GM18861 (cell line): ENCODE data around the gene ESYT3.
"Not testable (repeated sequence)": the region's sequence is repeated elsewhere in the genome, so short reads cannot be mapped to it uniquely, and the experiment has no call there.

Experiments
- ATAC-seq: cut with Tn5 transposase; IDR thresholded peaks from one replicate; pipeline ENCODE4 v1.9.1; 2021; ENCODE audit not compliant: unreplicated experiment

ESYT3 gene

GRCh38 chr3:138441256-138441655 lies 6.8 kb downstream of the ESYT3 start:
- ATAC-seq, result no peak

- ATAC-seq, result no peak
Observed at GRCh38 chr3:138441742-138442141, 7.3 kb downstream of the ESYT3 start.

GRCh38 chr3:138442433-138442832 lies 8.0 kb downstream of the ESYT3 start:
- no peak for ATAC-seq

GRCh38 chr3:138443091-138443490 lies 8.7 kb downstream of the ESYT3 start:
- ATAC-seq, result no peak

- ATAC-seq, result no peak
Observed at GRCh38 chr3:138443521-138444503, 9.4 kb downstream of the ESYT3 start.

GRCh38 chr3:138445236-138445635 lies 10.8 kb downstream of the ESYT3 start:
- ATAC-seq, result no peak

- no peak for ATAC-seq
Observed at GRCh38 chr3:138445654-138446053, 11.2 kb downstream of the ESYT3 start.

- no peak for ATAC-seq
Observed at GRCh38 chr3:138448631-138449030, 14.2 kb downstream of the ESYT3 start.

- ATAC-seq, result no peak
Observed at GRCh38 chr3:138449490-138449889, 15.1 kb downstream of the ESYT3 start.

GRCh38 chr3:138450181-138450580 lies 15.8 kb downstream of the ESYT3 start:
- no peak for ATAC-seq

- ATAC-seq, result no peak
Observed at GRCh38 chr3:138450704-138451424, 16.4 kb downstream of the ESYT3 start.

GRCh38 chr3:138451595-138452162 lies 17.3 kb downstream of the ESYT3 start:
- no peak for ATAC-seq

GRCh38 chr3:138452436-138452835 lies 18.0 kb downstream of the ESYT3 start:
- no peak for ATAC-seq

GRCh38 chr3:138453940-138454339 lies 19.5 kb downstream of the ESYT3 start:
- ATAC-seq, result not testable (repeated sequence)

- no peak for ATAC-seq
Observed at GRCh38 chr3:138455801-138456716, 21.6 kb downstream of the ESYT3 start.

GRCh38 chr3:138456961-138457862 lies 22.8 kb downstream of the ESYT3 start:
- no peak for ATAC-seq

- ATAC-seq, result no peak
Observed at GRCh38 chr3:138457863-138458735, 23.7 kb downstream of the ESYT3 start.

GRCh38 chr3:138458774-138459499 lies 24.5 kb downstream of the ESYT3 start:
- ATAC-seq, result no peak
